HG03108 (cell line): ENCODE results near the gene AIRE.

Experiments
- ATAC-seq: cut with Tn5 transposase; IDR thresholded peaks from one replicate; pipeline ENCODE4 v1.9.1; 2021; ENCODE audit warnings: moderate library complexity; ENCODE audit not compliant: unreplicated experiment

The AIRE gene

DNA sequence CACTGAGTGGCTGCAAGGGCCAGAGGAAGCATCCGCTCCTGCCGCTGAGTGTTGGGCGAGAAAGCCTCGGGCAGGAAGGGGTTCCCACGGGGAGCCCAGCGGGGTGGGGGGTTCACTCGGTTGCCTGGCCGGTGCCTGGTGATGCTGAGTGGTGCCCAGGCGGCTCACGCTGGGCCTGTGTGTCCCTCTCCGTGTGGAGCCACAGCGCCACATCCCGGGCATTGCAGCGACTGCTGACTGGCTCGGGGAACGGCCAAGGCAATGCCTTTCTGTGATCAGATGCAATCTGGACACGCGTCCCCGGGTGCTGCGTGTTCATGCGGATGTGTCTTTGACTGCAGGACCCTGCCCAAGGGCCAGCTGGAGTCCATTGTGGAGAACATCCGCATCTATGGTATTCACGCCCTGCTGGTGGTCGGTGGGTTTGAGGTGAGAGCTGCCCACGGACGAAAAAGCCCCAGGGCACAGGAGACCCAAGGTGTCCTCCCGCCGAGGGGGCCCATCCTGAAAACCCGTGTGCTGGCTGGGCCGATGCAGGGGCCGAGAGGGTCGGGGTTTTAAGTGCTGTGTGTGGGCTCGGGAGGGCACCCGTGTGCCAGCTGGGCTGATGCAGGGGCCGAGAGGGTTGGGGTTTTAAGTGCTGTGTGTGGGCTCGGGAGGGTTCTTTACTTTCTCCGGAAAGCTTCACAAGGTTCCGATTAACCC, 37.1 kb downstream of the AIRE start:
- ATAC-seq = no peak

GRCh38 chr21:44323591-44323990, 37.9 kb downstream of the AIRE start:
- ATAC-seq = no peak

DNA sequence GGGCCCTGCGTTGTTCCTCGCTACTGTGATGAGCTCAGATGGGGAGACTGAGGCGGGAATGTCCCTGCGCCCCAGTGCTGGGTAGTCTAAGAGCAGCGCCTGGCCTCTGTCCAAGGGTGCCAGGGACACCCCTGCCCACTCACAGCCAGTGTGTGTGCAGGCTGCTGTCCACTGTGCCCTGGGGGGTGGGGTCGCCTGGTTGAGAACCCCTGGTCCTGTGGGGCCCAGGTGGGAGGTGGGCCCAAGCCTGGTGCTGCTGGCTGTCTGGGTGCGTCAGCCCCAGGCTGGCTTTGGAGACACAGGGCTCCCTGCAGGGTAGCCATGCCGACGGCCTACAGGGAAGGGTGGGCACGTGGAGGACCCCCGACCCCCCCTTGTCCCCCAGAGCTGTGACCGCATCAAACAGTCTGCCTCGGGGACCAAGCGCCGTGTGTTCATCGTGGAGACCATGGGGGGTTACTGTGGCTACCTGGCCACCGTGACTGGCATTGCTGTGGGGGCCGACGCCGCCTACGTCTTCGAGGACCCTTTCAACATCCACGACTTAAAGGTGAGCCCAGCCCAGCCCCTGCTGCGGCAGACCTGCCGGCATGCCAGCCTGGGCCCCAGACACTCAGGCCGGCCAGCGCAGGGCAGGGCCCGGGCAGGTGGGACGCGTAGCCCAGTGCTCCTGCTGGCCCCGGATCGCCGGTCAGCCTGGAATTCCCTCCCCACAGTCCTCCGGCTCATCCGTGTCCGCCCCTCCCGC, 38.6 kb downstream of the AIRE start:
- no peak for ATAC-seq

DNA sequence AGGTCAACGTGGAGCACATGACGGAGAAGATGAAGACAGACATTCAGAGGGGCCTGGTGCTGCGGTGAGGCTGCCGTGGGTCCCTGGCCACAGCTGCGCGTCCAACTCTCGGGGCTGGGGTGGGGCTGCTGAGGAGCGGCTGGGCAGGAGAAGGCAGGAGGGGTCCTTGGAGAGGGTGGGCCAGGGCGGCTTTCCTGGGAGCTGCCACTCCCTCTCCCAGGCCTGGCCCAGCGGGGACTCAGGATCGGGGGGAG, 39.1 kb downstream of the AIRE start:
- ATAC-seq = no peak

DNA sequence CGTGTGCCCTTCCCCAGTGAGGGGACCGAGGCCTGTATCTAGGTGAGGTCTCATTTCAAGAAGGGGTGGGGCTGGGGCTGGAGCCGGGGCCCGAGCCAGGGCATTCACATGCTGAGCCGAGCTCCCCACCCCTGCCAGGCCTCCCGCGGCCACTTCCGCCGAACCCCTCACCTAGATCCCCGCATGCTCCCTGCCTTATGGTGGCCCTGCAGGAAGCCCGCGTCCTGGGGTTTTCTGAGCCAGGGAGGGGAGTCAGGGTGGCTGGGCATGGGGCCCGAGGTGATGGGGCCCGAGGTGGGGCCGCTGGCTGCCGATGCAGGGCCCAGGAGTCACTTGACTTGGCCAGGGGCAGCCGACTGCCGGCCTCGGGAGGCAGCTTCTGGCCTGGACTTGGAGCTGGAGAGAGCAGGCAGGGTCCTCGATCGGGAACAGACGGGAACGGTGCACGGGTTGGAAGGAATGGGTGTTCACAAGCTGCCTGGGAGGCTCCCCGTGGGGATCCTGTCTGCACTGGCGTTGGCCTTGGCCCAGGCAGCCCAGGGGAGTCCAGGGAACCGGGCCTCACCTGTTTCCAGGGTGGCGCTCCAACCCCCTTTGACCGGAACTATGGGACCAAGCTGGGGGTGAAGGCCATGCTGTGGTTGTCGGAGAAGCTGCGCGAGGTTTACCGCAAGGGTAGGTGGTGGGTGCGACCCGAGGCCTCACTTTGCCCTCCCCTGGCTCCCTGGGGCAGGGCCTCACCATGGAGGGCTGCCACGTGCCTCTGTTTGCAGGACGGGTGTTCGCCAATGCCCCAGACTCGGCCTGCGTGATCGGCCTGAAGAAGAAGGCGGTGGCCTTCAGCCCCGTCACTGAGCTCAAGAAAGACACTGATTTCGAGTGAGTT, 40.0 kb downstream of the AIRE start:
- no peak for ATAC-seq

DNA sequence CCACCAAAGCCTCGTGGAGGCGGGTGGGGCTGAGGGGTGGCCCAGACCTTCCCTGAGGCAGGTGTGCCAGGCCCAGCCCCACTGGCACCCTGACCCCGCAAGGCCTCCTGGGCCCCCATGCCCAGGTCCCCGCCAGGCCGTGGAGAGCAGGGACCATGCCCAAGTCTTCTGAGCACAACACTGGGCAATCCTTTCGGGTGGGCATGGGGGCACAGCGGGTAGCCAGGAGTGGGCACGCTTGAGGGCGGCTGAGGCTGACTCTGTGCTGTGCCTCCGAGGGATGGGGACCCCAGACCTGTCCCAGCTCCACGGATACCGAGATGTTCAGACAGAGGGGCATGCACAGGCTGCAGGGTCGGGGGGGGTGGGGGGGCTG, 40.6 kb downstream of the AIRE start:
- ATAC-seq = no peak

GRCh38 chr21:44326716-44327602, 41.3 kb downstream of the AIRE start:
- ATAC-seq = no peak

GRCh38 chr21:44327603-44327974, 41.9 kb downstream of the AIRE start:
- ATAC-seq = no peak

GRCh38 chr21:44328242-44328895, 42.7 kb downstream of the AIRE start:
- no peak for ATAC-seq

DNA sequence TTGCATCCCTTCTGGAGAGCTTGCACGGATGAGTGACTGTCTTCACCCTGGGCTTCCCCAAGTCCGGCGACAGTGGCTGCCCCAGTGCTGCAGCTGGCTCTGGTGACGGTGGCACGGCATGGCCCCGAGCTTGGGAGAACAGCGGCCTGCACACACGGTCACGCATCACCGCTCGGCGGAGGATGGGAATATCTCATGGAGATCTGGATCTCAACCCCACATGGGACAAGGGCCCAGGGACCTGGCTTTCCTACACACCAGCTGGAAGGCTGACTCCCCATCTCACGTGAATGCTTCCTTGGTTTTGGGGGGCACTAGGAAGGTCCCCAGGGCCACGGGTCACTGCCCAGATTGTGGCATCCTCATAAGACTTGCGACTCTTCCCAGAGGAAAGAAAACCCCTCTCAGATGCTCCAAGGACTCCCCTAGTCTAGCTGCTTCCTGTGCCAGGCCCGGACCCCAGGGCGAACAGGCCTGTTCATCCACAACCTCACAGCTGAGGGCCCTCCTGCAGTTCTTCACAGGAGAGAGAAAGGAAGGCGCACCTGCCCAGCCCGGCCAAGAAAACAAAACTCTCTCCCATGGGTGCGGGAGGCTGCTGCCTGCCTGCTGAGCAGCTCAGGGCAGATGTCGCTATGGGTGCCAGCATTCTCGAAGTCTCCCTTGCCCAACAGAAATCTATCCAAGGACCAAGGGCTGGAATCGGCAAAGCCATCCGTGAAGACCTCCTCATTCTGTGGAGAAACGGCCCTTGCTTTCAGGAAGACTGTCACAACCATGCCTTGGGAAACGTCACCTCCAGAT, 43.6 kb downstream of the AIRE start:
- no peak for ATAC-seq

DNA sequence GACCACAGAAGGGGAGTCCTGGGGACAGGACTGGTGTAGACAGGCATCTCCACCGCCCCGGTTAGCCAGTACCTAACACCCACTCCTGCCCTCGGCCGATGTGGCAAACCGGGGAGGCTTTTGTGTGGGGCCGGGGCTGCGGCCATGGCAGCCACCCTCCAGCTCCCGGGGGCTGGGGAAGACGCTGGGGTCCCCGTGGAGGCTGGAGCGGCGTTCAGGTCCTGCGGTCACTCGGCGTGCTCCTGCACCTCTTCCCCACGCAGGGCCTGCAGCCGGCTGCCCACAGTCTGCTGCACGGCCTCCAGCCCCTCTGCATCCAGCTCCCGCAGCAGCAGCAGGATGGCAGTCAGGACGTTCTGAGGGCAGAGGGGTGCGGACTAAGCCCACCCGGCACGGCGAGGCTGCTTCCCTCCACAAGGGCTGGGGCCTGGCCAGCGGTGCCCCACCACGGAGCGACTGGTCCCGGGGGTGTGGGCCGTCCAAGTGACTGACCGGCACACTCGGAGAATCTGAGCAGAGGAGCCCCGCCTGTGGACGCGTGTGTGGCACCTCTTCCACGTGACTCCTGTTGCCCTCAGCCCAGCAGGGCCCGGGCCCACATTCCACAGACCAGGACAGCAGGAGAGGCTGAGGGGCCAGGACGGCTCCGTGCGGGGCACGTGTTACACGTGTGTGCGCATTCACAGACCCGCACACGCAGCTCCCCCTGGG, 44.5 kb downstream of the AIRE start:
- ATAC-seq = no peak

GRCh38 chr21:44330698-44331097, 45.0 kb downstream of the AIRE start:
- no peak for ATAC-seq

- no peak for ATAC-seq
Measured at GRCh38 chr21:44331209-44331608, 45.5 kb downstream of the AIRE start.

DNA sequence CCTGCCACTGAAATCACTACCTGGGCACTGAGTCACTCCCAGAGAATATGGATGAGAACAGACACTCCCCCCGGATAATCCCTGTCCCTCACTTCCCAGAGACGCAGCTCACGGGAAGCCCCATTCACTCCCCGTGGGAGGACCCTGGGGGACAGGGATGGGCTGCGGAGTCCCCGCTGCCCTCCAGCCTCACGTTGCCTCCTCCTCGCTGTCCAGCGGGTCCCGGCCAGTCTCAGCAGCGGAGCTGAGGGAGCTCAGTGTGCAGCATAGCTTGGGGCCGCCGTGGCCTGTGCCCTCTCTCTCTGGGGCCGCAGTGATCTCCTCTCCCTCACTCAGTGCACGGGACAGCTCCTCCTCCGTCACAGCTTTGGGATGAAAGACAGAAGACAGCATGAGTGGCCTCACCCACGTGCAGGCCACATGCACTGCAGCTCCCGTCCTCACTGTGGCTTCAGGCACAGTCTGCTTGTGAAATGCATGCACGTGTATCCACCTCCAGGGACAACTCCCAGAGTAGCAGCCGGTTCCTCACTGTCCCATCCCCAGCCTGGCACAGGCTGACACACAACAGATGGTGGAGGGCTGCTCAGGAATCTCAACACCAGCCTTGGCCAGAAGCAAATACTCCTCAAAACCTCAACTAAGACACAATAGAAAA, 46.1 kb downstream of the AIRE start:
- no peak for ATAC-seq

- no peak for ATAC-seq
Measured at GRCh38 chr21:44332383-44332782, 46.7 kb downstream of the AIRE start.

DNA sequence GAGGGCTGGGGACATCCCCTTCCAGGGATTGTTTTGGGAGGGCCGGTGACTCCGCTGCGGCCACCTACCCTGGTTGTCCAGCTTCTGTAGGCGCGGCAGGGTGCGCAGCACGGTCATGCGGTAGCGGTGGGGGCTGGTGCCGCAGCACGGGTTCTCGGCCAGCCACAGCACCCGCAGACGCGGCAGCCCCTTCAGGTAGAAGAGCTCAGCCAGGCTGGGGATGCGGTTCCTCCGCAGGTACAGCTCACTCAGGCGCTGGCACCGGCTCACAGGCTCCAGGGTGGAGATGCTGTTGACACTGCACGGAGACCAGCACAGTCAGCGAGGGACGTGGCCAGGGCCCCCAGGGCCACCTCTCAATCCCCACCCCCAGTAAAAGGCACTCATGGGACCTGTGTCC, 47.3 kb downstream of the AIRE start:
- ATAC-seq = no peak

DNA sequence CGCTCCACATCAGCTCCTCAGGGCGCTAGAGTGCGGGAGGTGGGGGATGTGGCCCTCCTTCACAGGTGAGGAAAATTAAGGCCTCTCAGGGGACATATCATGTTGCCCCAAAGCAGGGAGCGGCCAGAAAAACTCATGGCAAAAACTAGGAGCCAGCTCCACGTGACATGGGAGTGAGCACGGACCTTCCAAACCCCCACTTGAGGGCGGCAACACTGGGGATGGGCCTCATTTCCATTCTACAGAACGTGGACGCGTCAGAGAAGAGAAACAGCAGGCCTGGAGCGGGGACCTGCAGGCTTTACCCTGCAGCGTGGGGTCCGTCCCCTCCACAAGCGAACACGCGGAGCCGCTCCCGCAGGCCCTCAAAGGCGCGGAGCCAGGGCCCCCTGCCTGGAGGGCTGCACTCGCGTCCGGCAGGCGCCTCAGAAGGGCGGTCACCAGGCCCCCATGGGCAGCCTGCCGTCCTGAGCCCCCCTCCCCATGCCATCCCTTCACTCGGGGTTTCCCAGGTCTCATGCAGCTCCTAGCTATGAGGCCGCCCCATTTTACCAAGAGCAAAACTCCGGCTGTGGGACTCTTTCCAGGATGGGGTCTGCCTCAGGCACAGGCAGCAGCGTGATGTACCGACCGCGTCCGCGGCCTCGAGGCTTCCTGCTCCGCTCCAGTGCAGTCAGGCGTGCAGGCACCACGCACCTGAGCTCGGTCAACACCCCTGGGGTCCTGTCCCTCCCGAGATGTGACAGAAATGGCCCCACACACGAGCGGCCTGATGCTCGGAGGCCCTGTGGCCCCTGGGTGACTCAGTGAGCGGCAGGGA, 48.0 kb downstream of the AIRE start:
- ATAC-seq = no peak
